GM21367 (cell line): ENCODE data around the gene OR51I2.

Source experiments
- ATAC-seq: cut with Tn5 transposase; IDR thresholded peaks from one replicate; pipeline ENCODE4 v1.9.1; 2021; ENCODE audit not compliant: unreplicated experiment

The OR51I2 gene

DNA sequence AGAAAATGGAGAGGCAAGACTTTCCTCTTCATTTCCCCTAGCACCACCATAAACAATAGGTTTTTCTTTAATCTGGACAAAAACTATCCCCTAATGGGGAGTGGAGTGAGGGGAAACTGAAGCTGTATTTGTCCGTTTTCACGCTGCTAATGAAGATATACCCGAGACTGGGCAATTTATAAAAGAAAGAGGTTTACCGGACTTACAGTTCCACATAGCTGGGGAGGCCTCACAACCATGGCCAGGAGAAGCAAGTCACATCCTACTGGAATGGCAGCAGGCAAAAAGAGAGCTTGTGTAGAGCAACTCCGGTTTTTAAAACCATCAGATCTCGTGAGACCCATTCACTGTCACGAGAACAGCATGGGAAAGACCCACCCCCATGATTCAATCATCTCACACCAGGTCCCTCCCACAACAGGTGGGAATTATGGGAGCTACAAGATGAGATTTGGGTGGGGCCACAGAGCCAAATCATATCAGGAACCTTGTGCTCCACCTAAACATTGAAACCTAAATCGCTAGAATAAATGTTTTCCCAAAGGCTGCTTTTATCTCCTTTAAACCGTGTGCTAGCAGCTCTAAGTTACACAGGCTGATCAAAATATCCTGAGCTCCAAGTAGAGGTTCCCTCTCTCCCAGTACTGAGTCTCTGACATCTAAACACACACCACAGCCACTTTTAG is 56.4 kb downstream of the OR51I2 start:
- ATAC-seq: no peak
